H9 (cell line): Measurements from ENCODE around the gene TPCN2. TPM values are rescaled to one million over a fixed set of nuclear protein-coding genes. Genes with fewer than 3 reads are reported as not detected.

ENCODE experiments used
- DNase-seq: peaks from one replicate; pipeline ENCODE4 v3.0.0-alpha.2; 2017
- H2AFZ ChIP-seq: one replicate; pipeline ENCODE4 v1.6.1; 2013; ENCODE audit warnings: mild to moderate bottlenecking, low read length, control low read depth, moderate library complexity
- H2AK5ac ChIP-seq: 2 replicates; pipeline ENCODE4 v1.6.1; 2013; ENCODE audit warnings: low read length, control low read depth, mixed read lengths; ENCODE audit not compliant: insufficient read length
- H2BK120ac ChIP-seq: one replicate; pipeline ENCODE4 v1.6.1; 2013; ENCODE audit warnings: low read depth, mild to moderate bottlenecking, low read length, control low read depth, inconsistent platforms; ENCODE audit not compliant: poor library complexity, severe bottlenecking
- H2BK12ac ChIP-seq: 2 replicates; pipeline ENCODE4 v1.6.1; 2013; ENCODE audit warnings: low read length, control low read depth, mixed read lengths, low read depth; ENCODE audit not compliant: insufficient read length
- H2BK15ac ChIP-seq: 2 replicates; pipeline ENCODE4 v1.6.1; 2013; ENCODE audit warnings: low read depth, low read length, control low read depth
- H2BK20ac ChIP-seq: one replicate; pipeline ENCODE4 v1.6.1; 2013; ENCODE audit warnings: low read depth, mild to moderate bottlenecking, low read length, control low read depth, inconsistent platforms; ENCODE audit not compliant: poor library complexity, severe bottlenecking
- H2BK5ac ChIP-seq: 2 replicates; pipeline ENCODE4 v1.6.1; 2013; ENCODE audit warnings: low read length, control low read depth, mixed read lengths; ENCODE audit not compliant: insufficient read length
- H3K14ac ChIP-seq: 2 replicates; pipeline ENCODE4 v1.6.1; 2013; ENCODE audit warnings: low read length, control low read depth; ENCODE audit not compliant: insufficient read depth
- H3K18ac ChIP-seq: 2 replicates; pipeline ENCODE4 v1.6.1; 2013; ENCODE audit warnings: low read depth, mild to moderate bottlenecking, mixed read lengths, low read length, control low read depth; ENCODE audit not compliant: insufficient read length
- H3K23ac ChIP-seq: 2 replicates; pipeline ENCODE4 v1.6.1; 2013; ENCODE audit warnings: low read length, control low read depth, mixed read lengths, low read depth; ENCODE audit not compliant: insufficient read length
- H3K23me2 ChIP-seq: 2 replicates; pipeline ENCODE4 v1.6.1; 2013; ENCODE audit warnings: low read depth, mild to moderate bottlenecking, mixed read lengths, low read length, control low read depth; ENCODE audit not compliant: insufficient read length, poor library complexity, severe bottlenecking
- H3K27ac ChIP-seq: 2 replicates; pipeline ENCODE4 v1.5.1; 2013; ENCODE audit warnings: low read length, control low read depth, mixed read lengths, low read depth; ENCODE audit not compliant: insufficient read length
- H3K27me3 ChIP-seq: 2 replicates; pipeline ENCODE4 v1.6.1; 2013; ENCODE audit warnings: low read length, control low read depth, inconsistent platforms; ENCODE audit not compliant: insufficient read depth
- H3K4ac ChIP-seq: 2 replicates; pipeline ENCODE4 v1.6.1; 2013; ENCODE audit warnings: low read depth, mild to moderate bottlenecking, control low read depth, inconsistent platforms, low read length, moderate library complexity
- H3K4me1 ChIP-seq: 2 replicates; pipeline ENCODE4 v1.6.1; 2013; ENCODE audit warnings: low read length, control low read depth, inconsistent platforms; ENCODE audit not compliant: insufficient read depth
- H3K4me2 ChIP-seq: 2 replicates; pipeline ENCODE4 v1.6.1; 2013; ENCODE audit warnings: low read length, control low read depth, mixed read lengths; ENCODE audit not compliant: insufficient read length, insufficient read depth
- H3K56ac ChIP-seq: 2 replicates; pipeline ENCODE4 v1.6.1; 2013; ENCODE audit warnings: low read depth, mild to moderate bottlenecking, mixed read lengths, low read length, control low read depth; ENCODE audit not compliant: insufficient read length
- H3K79me1 ChIP-seq: 2 replicates; pipeline ENCODE4 v1.6.1; 2013; ENCODE audit warnings: low read depth, mild to moderate bottlenecking, moderate library complexity, low read length, control low read depth, inconsistent platforms; ENCODE audit not compliant: insufficient read depth, poor library complexity, severe bottlenecking
- H3K79me2 ChIP-seq: 2 replicates; pipeline ENCODE4 v1.6.1; 2013; ENCODE audit warnings: low read length, control low read depth, inconsistent platforms; ENCODE audit not compliant: insufficient read depth
- H3K9ac ChIP-seq: 2 replicates; pipeline ENCODE4 v1.6.1; 2013; ENCODE audit warnings: low read length, control low read depth, mixed read lengths; ENCODE audit not compliant: insufficient read length; ENCODE audit errors: extremely low read depth
- H3K9me3 ChIP-seq: one replicate; pipeline ENCODE4 v1.6.1; 2013; ENCODE audit warnings: low read depth, low read length, inconsistent platforms; ENCODE audit not compliant: control insufficient read depth
- H3T11ph ChIP-seq: one replicate; pipeline ENCODE4 v1.6.1; 2013; ENCODE audit warnings: mild to moderate bottlenecking, low read length, control low read depth, inconsistent platforms
- H4K20me1 ChIP-seq: one replicate; pipeline ENCODE4 v1.6.1; 2013; ENCODE audit not compliant: control insufficient read depth, insufficient read length, insufficient read depth
- H4K5ac ChIP-seq: 2 replicates; pipeline ENCODE4 v1.6.1; 2013; ENCODE audit warnings: low read depth, mild to moderate bottlenecking, mixed read lengths, low read length, control low read depth; ENCODE audit not compliant: insufficient read length
- H4K8ac ChIP-seq: replicated peaks from 2 replicates; pipeline ENCODE4 v1.6.1; 2013; ENCODE audit warnings: low read length, control low read depth, mixed read lengths, low read depth; ENCODE audit not compliant: insufficient read length
- H4K91ac ChIP-seq: 2 replicates; pipeline ENCODE4 v1.6.1; 2013; ENCODE audit warnings: low read depth, mild to moderate bottlenecking, moderate library complexity, mixed read lengths, low read length, control low read depth; ENCODE audit not compliant: insufficient read length
- H3K27ac Mint-ChIP-seq, 3 experiments: 2 replicates in 2 of 3; 3 replicates in 1 of 3; pipeline ENCODE4 v1.8.0; 2020 to 2021; ENCODE audit warnings: mixed read lengths in 3 of 3, mild to moderate bottlenecking in 1 of 3, moderate library complexity in 1 of 3
- H3K27me3 Mint-ChIP-seq: 2 replicates; pipeline ENCODE4 v1.8.0; 2021; ENCODE audit warnings: low read depth, mild to moderate bottlenecking, moderate library complexity, mixed read lengths
- H3K36me3 Mint-ChIP-seq, 3 experiments: 2 replicates in 2 of 3; 3 replicates in 1 of 3; pipeline ENCODE4 v1.8.0; 2020 to 2021; ENCODE audit warnings: low read depth in 3 of 3, mixed read lengths in 3 of 3; ENCODE audit not compliant: insufficient read depth in 1 of 3
- H3K4me1 Mint-ChIP-seq, 2 experiments: 2 replicates each; pipeline ENCODE4 v1.8.0; 2020; ENCODE audit warnings: mixed read lengths in 2 of 2
- H3K4me3 Mint-ChIP-seq, 2 experiments: 2 replicates in 1 of 2; 3 replicates in 1 of 2; pipeline ENCODE4 v1.8.0; 2020 to 2021; ENCODE audit warnings: mild to moderate bottlenecking in 2 of 2, mixed read lengths in 2 of 2, moderate library complexity in 1 of 2
- H3K9me3 Mint-ChIP-seq, 2 experiments: 2 replicates in 1 of 2; 3 replicates in 1 of 2; pipeline ENCODE4 v1.8.0; 2020; ENCODE audit warnings: mild to moderate bottlenecking in 2 of 2, mixed read lengths in 2 of 2, moderate library complexity in 1 of 2
- WGBS: extraction: QIAGEN DNeasy Blood & Tissue Kit; methylation state at CpG from one replicate; pipeline ENCODE4 v1.1.7; 2013; ENCODE audit warnings: missing lambda C conversion rate, low lambda C conversion rate, mixed read lengths; ENCODE audit not compliant: insufficient read length; ENCODE audit errors: extremely low coverage; 5-methylcytosine and 5-hydroxymethylcytosine counted together
- total RNA-seq: library from RNA; stranded (reverse); gene quantifications from 2 replicates; pipeline ENCODE4 v1.2.1, GENCODE V29; 2021
- TF ChIP-seq, protein P1 (sequence below): fragments of 200-600 bp; sonication (generic); conservative IDR thresholded peaks from 3 replicates; pipeline ENCODE4 v1.8.0; 2021; ENCODE audit warnings: antibody characterized with exemption, mild to moderate bottlenecking

Gene TPCN2
- total RNA-seq, 1 experiment from 2014 or later, result 16.8 TPM

DNA sequence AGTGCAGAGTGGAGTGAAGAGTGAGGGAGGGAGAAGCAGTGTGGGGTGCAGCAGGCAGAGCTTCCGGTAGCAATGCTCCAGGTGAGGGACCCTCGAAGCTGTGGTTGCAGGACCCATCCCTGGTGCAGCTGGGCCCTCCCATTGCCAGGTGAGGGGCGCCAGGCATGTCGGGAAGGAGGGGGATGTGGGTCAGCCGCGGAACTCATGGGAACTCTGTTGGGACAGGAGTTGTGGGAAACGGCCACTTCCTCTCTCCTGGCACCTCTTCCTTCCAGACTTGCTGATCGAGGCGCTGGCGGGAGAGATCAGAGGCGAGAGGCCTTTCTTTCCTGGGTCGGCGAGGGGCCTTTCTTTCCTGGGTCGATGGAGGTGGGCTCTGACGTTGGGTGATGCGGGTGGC is 48.5 kb downstream of the TPCN2 start:
- no peaks in the 10 kb centered on the region for H4K20me1 ChIP-seq
- no peak overlapping the region for H3K4me3 Mint-ChIP-seq
- no peak overlapping the region for H4K8ac ChIP-seq
- no peak overlapping the region for H2AK5ac ChIP-seq
- H4K91ac ChIP-seq, result no peak overlapping the region
- no peaks in the 10 kb centered on the region for H3K9me3 Mint-ChIP-seq
- H3K18ac ChIP-seq, result no peak overlapping the region
- H4K5ac ChIP-seq, result no peak overlapping the region
- no peaks in the 10 kb centered on the region for H3K27me3 ChIP-seq
- H3K4me1 ChIP-seq, result no peaks in the 10 kb centered on the region
- no peak overlapping the region for H3K27ac ChIP-seq
- H3K23me2 ChIP-seq, result no peaks in the 10 kb centered on the region
- H3K23ac ChIP-seq, result no peak overlapping the region
- no peak overlapping the region for H2BK120ac ChIP-seq
- no peak overlapping the region for H3K4me2 ChIP-seq
- WGBS, result no CpG with 5 or more reads among the region's 16 CpGs
- H3K9ac ChIP-seq, result no peak overlapping the region
- H2BK12ac ChIP-seq, result no peak overlapping the region
- no peak overlapping the region for H2BK15ac ChIP-seq
- no peaks in the 10 kb centered on the region for H3K79me2 ChIP-seq
- no peak overlapping the region for H3K14ac ChIP-seq
- TF ChIP-seq, protein P1, sequence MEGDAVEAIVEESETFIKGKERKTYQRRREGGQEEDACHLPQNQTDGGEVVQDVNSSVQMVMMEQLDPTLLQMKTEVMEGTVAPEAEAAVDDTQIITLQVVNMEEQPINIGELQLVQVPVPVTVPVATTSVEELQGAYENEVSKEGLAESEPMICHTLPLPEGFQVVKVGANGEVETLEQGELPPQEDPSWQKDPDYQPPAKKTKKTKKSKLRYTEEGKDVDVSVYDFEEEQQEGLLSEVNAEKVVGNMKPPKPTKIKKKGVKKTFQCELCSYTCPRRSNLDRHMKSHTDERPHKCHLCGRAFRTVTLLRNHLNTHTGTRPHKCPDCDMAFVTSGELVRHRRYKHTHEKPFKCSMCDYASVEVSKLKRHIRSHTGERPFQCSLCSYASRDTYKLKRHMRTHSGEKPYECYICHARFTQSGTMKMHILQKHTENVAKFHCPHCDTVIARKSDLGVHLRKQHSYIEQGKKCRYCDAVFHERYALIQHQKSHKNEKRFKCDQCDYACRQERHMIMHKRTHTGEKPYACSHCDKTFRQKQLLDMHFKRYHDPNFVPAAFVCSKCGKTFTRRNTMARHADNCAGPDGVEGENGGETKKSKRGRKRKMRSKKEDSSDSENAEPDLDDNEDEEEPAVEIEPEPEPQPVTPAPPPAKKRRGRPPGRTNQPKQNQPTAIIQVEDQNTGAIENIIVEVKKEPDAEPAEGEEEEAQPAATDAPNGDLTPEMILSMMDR, result no peak
- peaks cover 2 to 9% (median 7%) of the 10 kb centered on the region in 3 experiments for H3K36me3 Mint-ChIP-seq
- peaks cover 8 to 37% of the 10 kb centered on the region in 2 experiments for H3K4me1 Mint-ChIP-seq
- no peaks in the 10 kb centered on the region; the same call in 1 of the 2 replicates for H3K27me3 Mint-ChIP-seq
- no peak overlapping the region for H2BK5ac ChIP-seq
- no peak overlapping the region for H2BK20ac ChIP-seq
- no peaks in the 10 kb centered on the region for H3K79me1 ChIP-seq
- no peak overlapping the region for H3K4ac ChIP-seq
- H3T11ph ChIP-seq, result no peak overlapping the region
- no peak for DNase-seq
- H3K56ac ChIP-seq, result no peak overlapping the region
- no peak overlapping the region for H2AFZ ChIP-seq
- H3K9me3 ChIP-seq, result no peaks in the 10 kb centered on the region
- H3K27ac Mint-ChIP-seq, result no peak overlapping the region; a peak in 1 of 7 replicates
